ENCODE measurements around the gene SLC43A3. TPM values are rescaled to one million over a fixed set of nuclear protein-coding genes. Genes with fewer than 3 reads are reported as not detected.

Gene SLC43A3
- total and polyA plus RNA-seq, 9 of the 15 experiments (the other 6 are each of a cell fraction or from before 2014, with no cell fraction given) = 63.7 to 281 (median 139) TPM

GRCh38 chr11:57426929-57427726 is at the start of gene SLC43A3 (continued):
- TF ChIP-seq ZNF407 (IDR thresholded peaks at IDR 0.05; ENCODE audit: low read depth) = peak; percentile 45; the same call in 1 of the 2 replicates
- TF ChIP-seq TSC22D4 (tag; IDR thresholded peaks at IDR 0.05) = no peak
- no peak for TF ChIP-seq CEBPG (CRISPR knock-in tag; IDR thresholded peaks at IDR 0.05)
- no peak for TF ChIP-seq CEBPG (tag; conservative IDR thresholded peaks at IDR 0.05 in 1 of 2, IDR thresholded peaks at IDR 0.05 in 1 of 2)
- no peak for TF ChIP-seq SMAD2 (IDR thresholded peaks at IDR 0.05; ENCODE audit: low read depth, low read length)
- no peak for TF ChIP-seq ADNP (tag; IDR thresholded peaks at IDR 0.05)
- TF ChIP-seq ZSCAN29 (IDR thresholded peaks at IDR 0.05) = no peak
- TF ChIP-seq PCBP1 (IDR thresholded peaks at IDR 0.05; ENCODE audit: low read depth, low read length, poor library complexity, severe bottlenecking) = no peak
- peak; percentile 74 for TF ChIP-seq ZFX (CRISPR knock-in tag; IDR thresholded peaks at IDR 0.05)
- no peak for TF ChIP-seq HNRNPK (IDR thresholded peaks at IDR 0.05; ENCODE audit: low read depth, low read length, poor library complexity, severe bottlenecking)
- TF ChIP-seq PTBP1 (IDR thresholded peaks at IDR 0.05; ENCODE audit: low read depth, low read length) = no peak
- peak in 1 of 2 experiments; percentile 57; a peak in 2 of 4 replicates for TF ChIP-seq HDAC1 (IDR thresholded peaks at IDR 0.05)
- TF ChIP-seq SRSF7 (optimal IDR thresholded peaks at IDR 0.05; ENCODE audit: low read depth, low read length) = no peak
- no peak for TF ChIP-seq CHCHD3 (CRISPR knock-in tag; IDR thresholded peaks at IDR 0.05)
- no peak for TF ChIP-seq ZNF384 (IDR thresholded peaks at IDR 0.05; ENCODE audit: low read depth, low read length)
- TF ChIP-seq PRPF4 (IDR thresholded peaks at IDR 0.05; ENCODE audit: insufficient read depth, low read depth, low read length, poor library complexity, severe bottlenecking) = no peak
- no peak for TF ChIP-seq ZBTB43 (CRISPR knock-in tag; IDR thresholded peaks at IDR 0.05)
- TF ChIP-seq ATF1 (CRISPR knock-in tag; IDR thresholded peaks at IDR 0.05) = no peak
- no peak for TF ChIP-seq ATF1 (tag; IDR thresholded peaks at IDR 0.05)
- TF ChIP-seq ZFPM2 (CRISPR knock-in tag; IDR thresholded peaks at IDR 0.05) = no peak
- TF ChIP-seq ZNF121 (CRISPR knock-in tag; conservative IDR thresholded peaks at IDR 0.05) = peak; percentile 13; the same call in 1 of the 2 replicates

Measured in K562 (cell line).